GM12878 (cell line): ENCODE measurements around the gene MMRN1. TPM values are rescaled to one million over a fixed set of nuclear protein-coding genes. Genes with fewer than 3 reads are reported as not detected.

Source experiments
- ATAC-seq: fragments of 200-7000 bp; cut with Tn5 transposase; 3 replicates; pipeline ENCODE4 v1.9.1; 2020; ENCODE audit warnings: mild to moderate bottlenecking, moderate library complexity
- BruUV-seq: library from RNA; stranded (reverse); fragments of 400-500 nt; replicated peaks from 2 replicates; lab custom pipeline; 2021; lab: Mats Ljungman, UMichigan
- CTCF ChIA-PET: fragments of 300-600 bp; sonication (Branson Sonifier 250); formaldehyde crosslinking; extraction: SDS; loops from one replicate; lab custom pipeline; 2021; ENCODE audit warnings: inconsistent platforms; lab: Yijun Ruan, JAX
- POLR2A ChIA-PET: fragments of 350-600 bp; formaldehyde crosslinking; extraction: SDS; loops from one replicate; lab custom pipeline; 2021; ENCODE audit warnings: inconsistent platforms; lab: Charles Lee
- RAD21 ChIA-PET: fragments of 300-600 bp; sonication (Branson Sonifier 250); formaldehyde crosslinking; loops from one replicate; lab custom pipeline; 2023; ENCODE audit warnings: antibody characterized with exemption; ENCODE audit not compliant: unreplicated experiment; lab: Charles Lee
- SMC1A ChIA-PET: fragments of 300-600 bp; sonication (Branson Sonifier 250); formaldehyde crosslinking; loops from one replicate; lab custom pipeline; 2023; ENCODE audit not compliant: unreplicated experiment, uncharacterized antibody; lab: Charles Lee
- DNase-seq: peaks from one replicate; pipeline ENCODE4 v3.0.0-alpha.2; 2011; ENCODE audit warnings: low read depth, low spot score
- FAIRE-seq: peaks from 3 replicates; lab custom pipeline; 2011; peaks lifted over from hg19 to GRCh38; lab: Jason Lieb, UNC
- H2AFZ ChIP-seq: 2 replicates; pipeline ENCODE4 v1.6.0; 2011; ENCODE audit warnings: low read depth, low read length, control low read depth; ENCODE audit not compliant: control insufficient read depth
- H3K27ac ChIP-seq: 2 replicates; pipeline ENCODE4 v1.5.1; 2011; ENCODE audit warnings: control low read depth; ENCODE audit not compliant: control insufficient read depth, insufficient read depth
- H3K27me3 ChIP-seq, 2 experiments: replicated peaks in 1 of 2; 2 replicates each; pipeline versions ENCODE4 v1.6.0 to v1.6.1; 2011; ENCODE audit warnings: low read length in 1 of 2; ENCODE audit not compliant: control insufficient read depth in 2 of 2, insufficient read depth in 2 of 2
- H3K36me3 ChIP-seq, 2 experiments: 2 replicates each; pipeline ENCODE4 v1.5.1; 2011; ENCODE audit warnings: low read length in 1 of 2; ENCODE audit not compliant: control insufficient read depth in 2 of 2, insufficient read depth in 2 of 2
- H3K4me1 ChIP-seq: 2 replicates; pipeline ENCODE4 v1.6.1; 2011; ENCODE audit warnings: mild to moderate bottlenecking, low read length, moderate library complexity, mixed read lengths; ENCODE audit not compliant: control insufficient read depth, insufficient read depth
- H3K4me2 ChIP-seq: 2 replicates; pipeline ENCODE4 v1.6.0; 2011; ENCODE audit warnings: control low read depth; ENCODE audit not compliant: control insufficient read depth, insufficient read depth
- H3K4me3 ChIP-seq: fragments of 200-600 bp; sonication (generic); 2 replicates; pipeline ENCODE4 v1.5.1; 2016
- H3K79me2 ChIP-seq: 2 replicates; pipeline ENCODE4 v1.6.0; 2011; ENCODE audit warnings: low read length; ENCODE audit not compliant: control insufficient read depth, insufficient read depth
- H3K9ac ChIP-seq: 2 replicates; pipeline ENCODE4 v1.8.0; 2011; ENCODE audit warnings: low read length, control low read depth, mixed read lengths; ENCODE audit not compliant: control insufficient read depth, insufficient read depth
- H3K9me3 ChIP-seq: replicated peaks from 3 replicates; pipeline ENCODE4 v1.5.1; 2011; ENCODE audit warnings: mild to moderate bottlenecking, low read length; ENCODE audit not compliant: control insufficient read depth, insufficient read depth
- H4K20me1 ChIP-seq: 2 replicates; pipeline ENCODE4 v1.6.0; 2011; ENCODE audit not compliant: control insufficient read depth, insufficient read depth
- ATF2 ChIP-seq: IDR thresholded peaks from 2 replicates; pipeline ENCODE4 v1.6.1; 2012; ENCODE audit warnings: low read length, inconsistent platforms
- BMI1 ChIP-seq: fragments of 450-650 bp; IDR thresholded peaks from 2 replicates; pipeline ENCODE4 v1.6.1; 2016; ENCODE audit warnings: mild to moderate bottlenecking, moderate library complexity, borderline replicate concordance
- CBX5 ChIP-seq: sonication (generic); IDR thresholded peaks from 2 replicates; pipeline ENCODE4 v1.6.1; 2016; ENCODE audit warnings: low read depth, moderate library complexity, mild to moderate bottlenecking, inconsistent platforms
- EZH2 ChIP-seq: IDR thresholded peaks from 2 replicates; pipeline ENCODE4 v1.6.1; 2012; ENCODE audit warnings: low read depth, mild to moderate bottlenecking, control low read depth, inconsistent platforms, low read length, borderline replicate concordance; ENCODE audit not compliant: control insufficient read depth
- GATAD2B ChIP-seq: fragments of 450-650 bp; conservative IDR thresholded peaks from 2 replicates; pipeline ENCODE4 v1.6.1; 2017; ENCODE audit warnings: low read depth, mild to moderate bottlenecking, moderate library complexity
- IRF5 ChIP-seq: fragments of 450-650 bp; IDR thresholded peaks from 2 replicates; pipeline ENCODE4 v1.6.1; 2017; ENCODE audit warnings: borderline replicate concordance
- JUND ChIP-seq: IDR thresholded peaks from 2 replicates; pipeline ENCODE4 v1.6.1; 2012; ENCODE audit warnings: low read depth, mild to moderate bottlenecking, low read length, improper control_type of control experiment, moderate library complexity
- NBN ChIP-seq: fragments of 450-650 bp; IDR thresholded peaks from 2 replicates; pipeline ENCODE4 v1.6.1; 2016
- NR2C1 ChIP-seq: fragments of 450-650 bp; IDR thresholded peaks from 2 replicates; pipeline ENCODE4 v1.6.1; 2017; ENCODE audit warnings: antibody characterized with exemption, mild to moderate bottlenecking, moderate library complexity
- PBX3 ChIP-seq: IDR thresholded peaks from 2 replicates; pipeline ENCODE4 v1.6.1; 2011; ENCODE audit warnings: mild to moderate bottlenecking, low read depth, low read length, moderate library complexity; ENCODE audit not compliant: insufficient replicate concordance
- RAD21 ChIP-seq: IDR thresholded peaks from 2 replicates; pipeline ENCODE4 v1.6.1; 2011; ENCODE audit warnings: mild to moderate bottlenecking, low read depth, low read length, moderate library complexity; ENCODE audit not compliant: insufficient read depth
- RUNX3 ChIP-seq: IDR thresholded peaks from 2 replicates; pipeline ENCODE4 v1.6.1; 2012; ENCODE audit warnings: low read length, inconsistent platforms
- SMAD1 ChIP-seq: fragments of 450-650 bp; IDR thresholded peaks from 2 replicates; pipeline ENCODE4 v1.6.1; 2018; ENCODE audit warnings: mild to moderate bottlenecking, low read depth; ENCODE audit not compliant: partially characterized antibody
- TAF1 ChIP-seq: IDR thresholded peaks from 2 replicates; pipeline ENCODE4 v1.6.1; 2011; ENCODE audit warnings: mild to moderate bottlenecking, low read depth, low read length, borderline replicate concordance
- TCF12 ChIP-seq: IDR thresholded peaks from 2 replicates; pipeline ENCODE4 v1.6.1; 2011; ENCODE audit warnings: low read depth, mild to moderate bottlenecking, low read length
- ZNF622 ChIP-seq: fragments of 450-650 bp; IDR thresholded peaks from 2 replicates; pipeline ENCODE4 v1.6.1; 2017; ENCODE audit warnings: mild to moderate bottlenecking, inconsistent platforms
- WGBS: methylation state at CpG from one replicate; pipeline ENCODE4 v1.1.6; 2016; ENCODE audit warnings: low lambda C conversion rate; ENCODE audit not compliant: insufficient replicate concordance, insufficient coverage; ENCODE audit errors: missing lambda C conversion rate; 5-methylcytosine and 5-hydroxymethylcytosine counted together
- in situ Hi-C: fragments of 300-500 bp; cut with MboI; formaldehyde crosslinking; loops from 9 replicates; pipeline ENCODE4 v1.14.3; 2018; ENCODE audit warnings: mixed read lengths
- intact Hi-C: fragments of 100-400 bp; cut with micrococcal nuclease; formaldehyde crosslinking; loops from one replicate; pipeline ENCODE4 v1.14.2; 2022; ENCODE audit not compliant: unreplicated experiment
- polyA plus RNA-seq, 11 experiments: library from polyadenylated mRNA; depleted of rRNA in 4 of 11; unstranded in 6 of 11; stranded (reverse) in 5 of 11; fragments of >200 nt; fragmentation: Nextera tagmentation in 4 of 11; fragmentation: Illumina TruSeq in 1 of 11; extraction: Ambion mirVana in 4 of 11; extraction: Trizol in 1 of 11; gene quantifications; 1 replicate in 1 of 11; 2 replicates in 10 of 11; pipeline versions ENCODE4 v1.2.1 to v1.2.3, GENCODE V29; 2011 to 2016; ENCODE audit warnings: inconsistent platforms in 2 of 11, missing spikeins in 2 of 11, low read depth in 1 of 11
- total RNA-seq, 4 experiments: library from RNA; depleted of rRNA in 3 of 4; stranded (reverse); fragments of >200 nt in 3 of 4; fragmentation: Illumina TruSeq in 1 of 4; extraction: Trizol in 1 of 4; gene quantifications; 2 replicates each; pipeline versions ENCODE4 v1.2.1 to v1.2.3, GENCODE V29; 2013 to 2021
- TF ChIP-seq, protein P1 (sequence below): IDR thresholded peaks from 2 replicates; pipeline ENCODE4 v1.6.1; 2012; ENCODE audit warnings: low read depth, low read length, improper control_type of control experiment

Gene MMRN1
- total and polyA plus RNA-seq, 10 of the 15 experiments (the other 5 are each of a cell fraction or from before 2014, with no cell fraction given): 0.50 to 3.9 (median 0.78) TPM

DNA sequence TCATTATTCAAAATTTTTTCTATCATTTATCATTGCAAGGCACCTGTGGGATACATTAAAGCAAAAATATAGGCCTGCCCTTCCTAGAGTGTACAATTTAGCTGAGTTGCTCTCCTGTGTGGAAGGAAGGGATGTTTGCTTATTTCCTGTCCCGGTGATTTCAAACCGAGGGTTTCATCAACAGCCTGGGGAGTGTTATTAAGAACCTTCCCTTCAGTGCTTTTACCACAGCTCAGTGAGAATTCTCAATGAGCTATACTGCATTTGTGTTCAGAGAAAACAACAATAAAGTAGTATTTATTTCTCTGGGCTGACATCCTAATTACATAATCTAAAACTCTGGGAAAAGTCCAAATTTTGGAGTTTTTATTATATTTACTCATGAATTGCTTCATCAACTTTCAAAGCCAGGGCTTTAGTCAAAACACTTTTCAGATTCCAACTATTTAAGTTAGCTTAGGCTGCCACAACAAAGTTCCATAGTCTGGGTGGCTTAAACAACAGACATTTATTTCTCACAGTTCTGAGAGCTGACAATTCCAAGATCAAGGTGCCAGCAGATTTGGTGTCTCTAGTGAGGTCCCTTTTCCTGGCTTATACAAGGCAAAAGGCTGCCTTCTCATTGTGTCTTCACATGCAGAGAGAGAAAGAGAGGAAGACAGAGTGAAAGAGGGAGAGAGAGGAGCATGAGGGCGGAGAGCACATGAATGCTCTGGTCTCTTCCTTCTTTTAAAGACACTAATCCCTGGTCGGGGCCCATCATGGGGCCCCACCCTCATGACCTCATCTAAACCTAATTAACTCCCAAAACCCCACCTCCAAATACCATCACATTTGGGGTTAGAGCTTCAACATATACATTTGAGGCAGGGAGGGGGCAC, 62.6 kb downstream of the MMRN1 start:
- Histone ChIP-seq H3K27ac (no peak overlapping the region), H3K9me3 (no peaks in the 10 kb centered on the region), H2AFZ (no peak overlapping the region), H3K79me2 (no peaks in the 10 kb centered on the region), H4K20me1 (no peaks in the 10 kb centered on the region), H3K36me3 (no peaks in the 10 kb centered on the region), H3K27me3 (no peaks in the 10 kb centered on the region), H3K4me1 (no peaks in the 10 kb centered on the region), H3K4me3 (no peak overlapping the region), H3K9ac (no peak overlapping the region), H3K4me2 (no peak overlapping the region)
- 0% methylated on average over 4 of the region's 4 CpGs for WGBS
- intact Hi-C loops (no loop called here), in situ Hi-C loops (no loop called here)
- POLR2A ChIA-PET: interaction anchor here (1.2 kb wide), 1 partner anchor 234 kb away, joined by 4 read pairs; no protein-coding TSS in a partner anchor
- SMC1A ChIA-PET: no interaction called here
- RAD21 ChIA-PET: no interaction called here
- BruUV-seq: no TSS peak
- CTCF ChIA-PET: interaction anchor here (0.6 to 1.2 kb wide), 2 partner anchors 14 to 22 kb away, joined by 3 to 4 read pairs; no protein-coding TSS in a partner anchor
- no peak for DNase-seq
- no peak for TF ChIP-seq SMAD1
- no peak for TF ChIP-seq RUNX3
- no peak for TF ChIP-seq EZH2
- TF ChIP-seq BMI1: no peak
- no peak for TF ChIP-seq JUND
- no peak for TF ChIP-seq IRF5
- no peak for TF ChIP-seq TCF12
- TF ChIP-seq, protein P1, sequence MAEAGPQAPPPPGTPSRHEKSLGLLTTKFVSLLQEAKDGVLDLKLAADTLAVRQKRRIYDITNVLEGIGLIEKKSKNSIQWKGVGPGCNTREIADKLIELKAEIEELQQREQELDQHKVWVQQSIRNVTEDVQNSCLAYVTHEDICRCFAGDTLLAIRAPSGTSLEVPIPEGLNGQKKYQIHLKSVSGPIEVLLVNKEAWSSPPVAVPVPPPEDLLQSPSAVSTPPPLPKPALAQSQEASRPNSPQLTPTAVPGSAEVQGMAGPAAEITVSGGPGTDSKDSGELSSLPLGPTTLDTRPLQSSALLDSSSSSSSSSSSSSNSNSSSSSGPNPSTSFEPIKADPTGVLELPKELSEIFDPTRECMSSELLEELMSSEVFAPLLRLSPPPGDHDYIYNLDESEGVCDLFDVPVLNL: no peak
- TF ChIP-seq TAF1: no peak
- no peak for TF ChIP-seq ZNF622
- no peak for TF ChIP-seq ATF2
- no peak for TF ChIP-seq NBN
- no peak for TF ChIP-seq PBX3
- no peak for TF ChIP-seq GATAD2B
- no peak for TF ChIP-seq CBX5
- no peak for TF ChIP-seq RAD21
- TF ChIP-seq NR2C1: no peak
- ATAC-seq: no peak
- no peak for FAIRE-seq
